T-helper 1 cell treated with Interleukin-12 subunit alpha and Interleukin-12 subunit beta and Interleukin-4 antibody, amounts not matched to agents 30 μg/mL and 1 μg/mL, for 36 hours (primary cell): Measurements from ENCODE around the gene ZNF407.

Experiments used
- H3K27ac Mint-ChIP-seq: one replicate; pipeline ENCODE4 v1.8.0; 2021; ENCODE audit warnings: mild to moderate bottlenecking, mixed read lengths
- H3K27me3 Mint-ChIP-seq: one replicate; pipeline ENCODE4 v1.8.0; 2021; ENCODE audit warnings: low read depth, mixed read lengths
- H3K36me3 Mint-ChIP-seq: one replicate; pipeline ENCODE4 v1.8.0; 2021; ENCODE audit warnings: low read depth, mixed read lengths
- H3K4me1 Mint-ChIP-seq: one replicate; pipeline ENCODE4 v1.8.0; 2021; ENCODE audit warnings: low read depth, mixed read lengths
- H3K4me3 Mint-ChIP-seq: one replicate; pipeline ENCODE4 v1.8.0; 2021; ENCODE audit warnings: mild to moderate bottlenecking, moderate library complexity, mixed read lengths
- H3K9me3 Mint-ChIP-seq: one replicate; pipeline ENCODE4 v1.8.0; 2021; ENCODE audit warnings: mixed read lengths

ZNF407 gene

GRCh38 chr18:74989134-74989533 lies 391.5 kb downstream of the ZNF407 start:
- Mint-ChIP-seq H3K4me3 (no peak overlapping the region), H3K4me1 (peaks cover 35% of the 10 kb centered on the region), H3K36me3 (peaks cover 5% of the 10 kb centered on the region), H3K27me3 (no peaks in the 10 kb centered on the region), H3K27ac (no peak overlapping the region), H3K9me3 (no peaks in the 10 kb centered on the region)

GRCh38 chr18:74990563-74991081 lies 393.0 kb downstream of the ZNF407 start:
- Mint-ChIP-seq H3K9me3 (no peaks in the 10 kb centered on the region), H3K36me3 (peaks cover 7% of the 10 kb centered on the region), H3K4me3 (peak overlapping the region; percentile 38), H3K27ac (peak overlapping the region; percentile 86), H3K27me3 (no peaks in the 10 kb centered on the region), H3K4me1 (peaks cover 49% of the 10 kb centered on the region)

GRCh38 chr18:74994502-74995418 lies 397.1 kb downstream of the ZNF407 start:
- H3K27ac Mint-ChIP-seq = peak overlapping the region; percentile 95
- H3K9me3 Mint-ChIP-seq = no peaks in the 10 kb centered on the region
- peaks cover 43% of the 10 kb centered on the region for H3K4me1 Mint-ChIP-seq

GRCh38 chr18:74995419-74995736 lies 397.7 kb downstream of the ZNF407 start:
- Mint-ChIP-seq H3K27ac (peak overlapping the region; percentile 95), H3K4me3 (peak overlapping the region; percentile 79), H3K4me1 (peaks cover 42% of the 10 kb centered on the region), H3K9me3 (no peaks in the 10 kb centered on the region), H3K27me3 (no peaks in the 10 kb centered on the region), H3K36me3 (peaks cover 8% of the 10 kb centered on the region)

More at GRCh38 chr18:74994502-74995418, 397.1 kb downstream of the ZNF407 start:
- Mint-ChIP-seq H3K27me3 (no peaks in the 10 kb centered on the region), H3K36me3 (peaks cover 8% of the 10 kb centered on the region), H3K4me3 (peak overlapping the region; percentile 79)

- Mint-ChIP-seq H3K27ac (no peak overlapping the region), H3K4me3 (no peak overlapping the region), H3K4me1 (peaks cover 37% of the 10 kb centered on the region), H3K9me3 (no peaks in the 10 kb centered on the region), H3K36me3 (peaks cover 8% of the 10 kb centered on the region), H3K27me3 (no peaks in the 10 kb centered on the region)
Measured at GRCh38 chr18:74996055-74996454, 398.4 kb downstream of the ZNF407 start.

- peaks cover 6% of the 10 kb centered on the region for H3K36me3 Mint-ChIP-seq
- H3K27ac Mint-ChIP-seq = no peak overlapping the region
- H3K9me3 Mint-ChIP-seq = no peaks in the 10 kb centered on the region
- H3K27me3 Mint-ChIP-seq = no peaks in the 10 kb centered on the region
- peaks cover 32% of the 10 kb centered on the region for H3K4me1 Mint-ChIP-seq
- H3K4me3 Mint-ChIP-seq = no peak overlapping the region
Measured at GRCh38 chr18:74996996-74997395, 399.3 kb downstream of the ZNF407 start.

- Mint-ChIP-seq H3K27me3 (no peaks in the 10 kb centered on the region), H3K4me3 (no peak overlapping the region), H3K27ac (no peak overlapping the region), H3K36me3 (peaks cover 4% of the 10 kb centered on the region), H3K4me1 (peaks cover 3% of the 10 kb centered on the region), H3K9me3 (no peaks in the 10 kb centered on the region)
Measured at GRCh38 chr18:75000920-75001319, 403.2 kb downstream of the ZNF407 start.

- no peaks in the 10 kb centered on the region for H3K4me1 Mint-ChIP-seq
- no peak overlapping the region for H3K4me3 Mint-ChIP-seq
- H3K36me3 Mint-ChIP-seq = peaks cover 3% of the 10 kb centered on the region
- no peaks in the 10 kb centered on the region for H3K27me3 Mint-ChIP-seq
- H3K9me3 Mint-ChIP-seq = no peaks in the 10 kb centered on the region
- no peak overlapping the region for H3K27ac Mint-ChIP-seq
Measured at GRCh38 chr18:75003039-75003438, 405.4 kb downstream of the ZNF407 start.

GRCh38 chr18:75003764-75004690 lies 406.4 kb downstream of the ZNF407 start:
- Mint-ChIP-seq H3K36me3 (no peaks in the 10 kb centered on the region), H3K4me3 (no peak overlapping the region), H3K27ac (no peak overlapping the region), H3K4me1 (no peaks in the 10 kb centered on the region), H3K9me3 (no peaks in the 10 kb centered on the region), H3K27me3 (no peaks in the 10 kb centered on the region)

- Mint-ChIP-seq H3K27me3 (no peaks in the 10 kb centered on the region), H3K9me3 (no peaks in the 10 kb centered on the region), H3K36me3 (no peaks in the 10 kb centered on the region), H3K27ac (no peak overlapping the region), H3K4me1 (no peaks in the 10 kb centered on the region), H3K4me3 (no peak overlapping the region)
Measured at GRCh38 chr18:75005626-75006025, 408.0 kb downstream of the ZNF407 start.

GRCh38 chr18:75008186-75008585 lies 410.5 kb downstream of the ZNF407 start:
- H3K27me3 Mint-ChIP-seq = no peaks in the 10 kb centered on the region
- H3K9me3 Mint-ChIP-seq = no peaks in the 10 kb centered on the region
- no peaks in the 10 kb centered on the region for H3K36me3 Mint-ChIP-seq
- H3K4me3 Mint-ChIP-seq = no peak overlapping the region
- no peaks in the 10 kb centered on the region for H3K4me1 Mint-ChIP-seq
- H3K27ac Mint-ChIP-seq = no peak overlapping the region

GRCh38 chr18:75009296-75009695 lies 411.6 kb downstream of the ZNF407 start:
- Mint-ChIP-seq H3K9me3 (no peaks in the 10 kb centered on the region), H3K4me1 (peaks cover 1% of the 10 kb centered on the region), H3K27me3 (no peaks in the 10 kb centered on the region), H3K27ac (no peak overlapping the region), H3K36me3 (no peaks in the 10 kb centered on the region), H3K4me3 (no peak overlapping the region)

- H3K9me3 Mint-ChIP-seq = no peaks in the 10 kb centered on the region
- no peak overlapping the region for H3K27ac Mint-ChIP-seq
- H3K4me3 Mint-ChIP-seq = no peak overlapping the region
- H3K27me3 Mint-ChIP-seq = no peaks in the 10 kb centered on the region
- no peaks in the 10 kb centered on the region for H3K36me3 Mint-ChIP-seq
- H3K4me1 Mint-ChIP-seq = peaks cover 2% of the 10 kb centered on the region
Measured at GRCh38 chr18:75009878-75010277, 412.2 kb downstream of the ZNF407 start.

GRCh38 chr18:75010278-75010677 lies 412.6 kb downstream of the ZNF407 start:
- Mint-ChIP-seq H3K27me3 (no peaks in the 10 kb centered on the region), H3K4me1 (peaks cover 2% of the 10 kb centered on the region), H3K4me3 (no peak overlapping the region), H3K9me3 (no peaks in the 10 kb centered on the region), H3K36me3 (no peaks in the 10 kb centered on the region), H3K27ac (no peak overlapping the region)
